HAP-1 (cell line): ENCODE results near the gene ERGIC3.

Experiments
- DNase-seq, 2 experiments: peaks; one replicate each; pipeline ENCODE4 v3.0.0-alpha.2; 2016 to 2020; ENCODE audit warnings: low spot score in 2 of 2
- H3K27me3 ChIP-seq: fragments of 250-450 bp; sonication (Bioruptor Pico); 2 replicates; pipeline ENCODE4 v1.5.1; 2020; ENCODE audit warnings: low read depth, mild to moderate bottlenecking, moderate library complexity
- H3K36me3 ChIP-seq: fragments of 250-450 bp; sonication (Bioruptor Pico); replicated peaks from 2 replicates; pipeline ENCODE4 v1.5.1; 2020; ENCODE audit warnings: mild to moderate bottlenecking
- H3K4me1 ChIP-seq: fragments of 250-450 bp; sonication (Bioruptor Pico); 2 replicates; pipeline ENCODE4 v1.5.1; 2020; ENCODE audit warnings: mild to moderate bottlenecking
- H3K4me3 ChIP-seq: fragments of 250-450 bp; sonication (Bioruptor Pico); 2 replicates; pipeline ENCODE4 v1.5.1; 2020; ENCODE audit warnings: mild to moderate bottlenecking, moderate library complexity
- H3K9me3 ChIP-seq: fragments of 250-450 bp; sonication (Bioruptor Pico); 2 replicates; pipeline ENCODE4 v1.5.1; 2020; ENCODE audit warnings: mild to moderate bottlenecking, moderate library complexity
- in situ Hi-C: fragments of 300-500 bp; cut with MboI; formaldehyde crosslinking; loops from 3 replicates; pipeline ENCODE4 v1.14.3; 2020; ENCODE audit warnings: low sequenced_read_pairs, inconsistent platforms, mixed read lengths

Gene ERGIC3

GRCh38 chr20:35582741-35583404 is 41.0 kb downstream of the ERGIC3 start:
- Histone ChIP-seq H3K27me3 (no peaks in the 10 kb centered on the region), H3K36me3 (no peaks in the 10 kb centered on the region), H3K9me3 (no peaks in the 10 kb centered on the region; the same call in 1 of the 2 replicates), H3K4me3 (no peak overlapping the region), H3K4me1 (no peaks in the 10 kb centered on the region)
- no peak for DNase-seq
- in situ Hi-C loops, result no loop called here

GRCh38 chr20:35583636-35584560 is 42.0 kb downstream of the ERGIC3 start:
- DNase-seq, result no peak
- in situ Hi-C loops, result no loop called here

GRCh38 chr20:35586751-35587425 is 45.0 kb downstream of the ERGIC3 start:
- in situ Hi-C loops, result no loop called here
- DNase-seq, result no peak

More at GRCh38 chr20:35583636-35584560, 42.0 kb downstream of the ERGIC3 start:
- no peaks in the 10 kb centered on the region; the same call in 1 of the 2 replicates for H3K9me3 ChIP-seq
- no peak overlapping the region for H3K4me3 ChIP-seq
- H3K27me3 ChIP-seq, result no peaks in the 10 kb centered on the region
- H3K4me1 ChIP-seq, result no peaks in the 10 kb centered on the region
- H3K36me3 ChIP-seq, result no peaks in the 10 kb centered on the region

GRCh38 chr20:35587436-35587835 is 45.6 kb downstream of the ERGIC3 start:
- Histone ChIP-seq H3K4me1 (no peaks in the 10 kb centered on the region), H3K9me3 (no peaks in the 10 kb centered on the region), H3K36me3 (no peaks in the 10 kb centered on the region), H3K27me3 (no peaks in the 10 kb centered on the region), H3K4me3 (no peak overlapping the region)
- DNase-seq, result no peak
- in situ Hi-C loops, result no loop called here

More at GRCh38 chr20:35586751-35587425, 45.0 kb downstream of the ERGIC3 start:
- no peaks in the 10 kb centered on the region for H3K4me1 ChIP-seq
- H3K27me3 ChIP-seq, result no peaks in the 10 kb centered on the region
- H3K4me3 ChIP-seq, result no peak overlapping the region
- H3K36me3 ChIP-seq, result no peaks in the 10 kb centered on the region
- no peaks in the 10 kb centered on the region for H3K9me3 ChIP-seq

- no peaks in the 10 kb centered on the region for H3K9me3 ChIP-seq
- H3K27me3 ChIP-seq, result no peaks in the 10 kb centered on the region
- in situ Hi-C loops, result no loop called here
- no peaks in the 10 kb centered on the region for H3K36me3 ChIP-seq
- no peak overlapping the region for H3K4me3 ChIP-seq
- DNase-seq, result no peak
- no peaks in the 10 kb centered on the region for H3K4me1 ChIP-seq
Observed at GRCh38 chr20:35588397-35588796, 46.5 kb downstream of the ERGIC3 start.

GRCh38 chr20:35592339-35592974 is 50.6 kb downstream of the ERGIC3 start:
- H3K36me3 ChIP-seq, result no peaks in the 10 kb centered on the region
- peaks cover 5% of the 10 kb centered on the region for H3K4me1 ChIP-seq
- H3K4me3 ChIP-seq, result no peak overlapping the region
- in situ Hi-C loops, result no loop called here
- no peaks in the 10 kb centered on the region for H3K9me3 ChIP-seq
- DNase-seq, result no peak
- H3K27me3 ChIP-seq, result no peaks in the 10 kb centered on the region

GRCh38 chr20:35595456-35595855 is 53.6 kb downstream of the ERGIC3 start:
- H3K4me3 ChIP-seq, result no peak overlapping the region
- H3K9me3 ChIP-seq, result no peaks in the 10 kb centered on the region
- no peaks in the 10 kb centered on the region for H3K27me3 ChIP-seq
- in situ Hi-C loops, result no loop called here
- no peak for DNase-seq
- H3K36me3 ChIP-seq, result no peaks in the 10 kb centered on the region
- H3K4me1 ChIP-seq, result peaks cover 6% of the 10 kb centered on the region

GRCh38 chr20:35595901-35596300 is 54.0 kb downstream of the ERGIC3 start:
- no peaks in the 10 kb centered on the region for H3K9me3 ChIP-seq
- peaks cover 6% of the 10 kb centered on the region for H3K4me1 ChIP-seq
- DNase-seq, result no peak
- in situ Hi-C loops, result no loop called here
- H3K4me3 ChIP-seq, result no peak overlapping the region
- H3K36me3 ChIP-seq, result no peaks in the 10 kb centered on the region
- no peaks in the 10 kb centered on the region for H3K27me3 ChIP-seq

GRCh38 chr20:35597186-35597585 is 55.3 kb downstream of the ERGIC3 start:
- in situ Hi-C loops, result no loop called here
- Histone ChIP-seq H3K4me1 (peaks cover 9% of the 10 kb centered on the region), H3K4me3 (no peak overlapping the region), H3K27me3 (no peaks in the 10 kb centered on the region), H3K36me3 (no peaks in the 10 kb centered on the region), H3K9me3 (no peaks in the 10 kb centered on the region)
- DNase-seq, result peak in 1 of 2 experiments; percentile 41

GRCh38 chr20:35598476-35598875 is 56.6 kb downstream of the ERGIC3 start:
- H3K4me1 ChIP-seq, result peaks cover 9% of the 10 kb centered on the region
- in situ Hi-C loops, result no loop called here
- no peaks in the 10 kb centered on the region for H3K9me3 ChIP-seq
- no peaks in the 10 kb centered on the region for H3K36me3 ChIP-seq
- no peaks in the 10 kb centered on the region for H3K27me3 ChIP-seq
- no peak for DNase-seq
- no peak overlapping the region for H3K4me3 ChIP-seq

- no peak for DNase-seq
- Histone ChIP-seq H3K9me3 (no peaks in the 10 kb centered on the region), H3K4me1 (peaks cover 9% of the 10 kb centered on the region), H3K36me3 (no peaks in the 10 kb centered on the region), H3K27me3 (no peaks in the 10 kb centered on the region), H3K4me3 (no peak overlapping the region)
- in situ Hi-C loops, result no loop called here
Observed at GRCh38 chr20:35598899-35599775, 57.3 kb downstream of the ERGIC3 start.

GRCh38 chr20:35599776-35600120 is 57.9 kb downstream of the ERGIC3 start:
- Histone ChIP-seq H3K9me3 (no peaks in the 10 kb centered on the region), H3K4me3 (no peak overlapping the region), H3K36me3 (no peaks in the 10 kb centered on the region), H3K27me3 (no peaks in the 10 kb centered on the region), H3K4me1 (peaks cover 9% of the 10 kb centered on the region)
- in situ Hi-C loops, result no loop called here
- DNase-seq, result no peak
